HG03095 (cell line): ENCODE results near the gene AKAP6.
"Not testable (repeated sequence)": the region's sequence is repeated elsewhere in the genome, so short reads cannot be mapped to it uniquely, and the experiment has no call there.

Experiments used
- ATAC-seq: cut with Tn5 transposase; IDR thresholded peaks from one replicate; pipeline ENCODE4 v1.9.1; 2021; ENCODE audit warnings: moderate library complexity; ENCODE audit not compliant: unreplicated experiment

AKAP6 gene

GRCh38 chr14:32728976-32729375 lies 399.9 kb downstream of the AKAP6 start:
- no peak for ATAC-seq

GRCh38 chr14:32731249-32731648 lies 402.2 kb downstream of the AKAP6 start:
- no peak for ATAC-seq

- no peak for ATAC-seq
Observed at GRCh38 chr14:32733015-32733414, 403.9 kb downstream of the AKAP6 start.

- no peak for ATAC-seq
Observed at GRCh38 chr14:32734261-32734660, 405.2 kb downstream of the AKAP6 start.

- ATAC-seq, result no peak
Observed at GRCh38 chr14:32737621-32738020, 408.5 kb downstream of the AKAP6 start.

- ATAC-seq, result no peak
Observed at GRCh38 chr14:32738206-32738871, 409.2 kb downstream of the AKAP6 start.

GRCh38 chr14:32744811-32745445 lies 415.8 kb downstream of the AKAP6 start:
- no peak for ATAC-seq

- ATAC-seq, result no peak
Observed at GRCh38 chr14:32754209-32754608, 425.1 kb downstream of the AKAP6 start.

GRCh38 chr14:32756173-32756572 lies 427.1 kb downstream of the AKAP6 start:
- no peak for ATAC-seq

GRCh38 chr14:32756775-32757174 lies 427.7 kb downstream of the AKAP6 start:
- ATAC-seq, result no peak

- no peak for ATAC-seq
Observed at GRCh38 chr14:32757568-32757967, 428.5 kb downstream of the AKAP6 start.

GRCh38 chr14:32761381-32761968 lies 432.4 kb downstream of the AKAP6 start:
- ATAC-seq, result no peak

GRCh38 chr14:32762886-32763285 lies 433.8 kb downstream of the AKAP6 start:
- no peak for ATAC-seq

GRCh38 chr14:32763673-32764072 lies 434.6 kb downstream of the AKAP6 start:
- ATAC-seq, result no peak

GRCh38 chr14:32764131-32764530 lies 435.0 kb downstream of the AKAP6 start:
- ATAC-seq, result no peak

- no peak for ATAC-seq
Observed at GRCh38 chr14:32770422-32770821, 441.3 kb downstream of the AKAP6 start.

GRCh38 chr14:32774214-32774613 lies 445.1 kb downstream of the AKAP6 start:
- ATAC-seq, result no peak

GRCh38 chr14:32779840-32780239 lies 450.7 kb downstream of the AKAP6 start:
- ATAC-seq, result no peak

GRCh38 chr14:32784405-32784804 lies 455.3 kb downstream of the AKAP6 start:
- ATAC-seq, result no peak

- no peak for ATAC-seq
Observed at GRCh38 chr14:32785585-32785984, 456.5 kb downstream of the AKAP6 start.

- ATAC-seq, result no peak
Observed at GRCh38 chr14:32786886-32787285, 457.8 kb downstream of the AKAP6 start.

- ATAC-seq, result not testable (repeated sequence)
Observed at GRCh38 chr14:32793033-32793432, 463.9 kb downstream of the AKAP6 start.
